ENCODE measurements around the gene ANKS1A.
A peak's percentile ranks its signal among the peaks of the same experiment; 100 is the strongest.

The ANKS1A gene

GRCh38 chr6:35034411-35035191 lies 145.5 kb downstream of the ANKS1A start:
- H3K27ac ChIP-seq = peak overlapping the region; percentile 69
- no peak for TF ChIP-seq CTCF (conservative IDR thresholded peaks at IDR 0.05)

GRCh38 chr6:35035481-35036030 lies 146.5 kb downstream of the ANKS1A start:
- H3K27ac ChIP-seq = peak overlapping the region; percentile 69
- no peak for TF ChIP-seq CTCF (conservative IDR thresholded peaks at IDR 0.05)

- TF ChIP-seq CTCF (conservative IDR thresholded peaks at IDR 0.05) = no peak
- H3K27ac ChIP-seq = peak overlapping the region; percentile 69
Measured at GRCh38 chr6:35036059-35036827, 147.2 kb downstream of the ANKS1A start.

- TF ChIP-seq CTCF (conservative IDR thresholded peaks at IDR 0.05) = no peak
Measured at GRCh38 chr6:35036828-35037663, 148.0 kb downstream of the ANKS1A start.

GRCh38 chr6:35037664-35038038 lies 148.6 kb downstream of the ANKS1A start:
- H3K27ac ChIP-seq = no peak overlapping the region
- no peak for TF ChIP-seq CTCF (conservative IDR thresholded peaks at IDR 0.05)

More at GRCh38 chr6:35036828-35037663, 148.0 kb downstream of the ANKS1A start:
- no peak overlapping the region for H3K27ac ChIP-seq

- TF ChIP-seq CTCF (conservative IDR thresholded peaks at IDR 0.05) = no peak
- no peak overlapping the region for H3K27ac ChIP-seq
Measured at GRCh38 chr6:35038076-35038475, 149.0 kb downstream of the ANKS1A start.
